ENCODE data around the gene FKBP5.

Gene FKBP5

DNA sequence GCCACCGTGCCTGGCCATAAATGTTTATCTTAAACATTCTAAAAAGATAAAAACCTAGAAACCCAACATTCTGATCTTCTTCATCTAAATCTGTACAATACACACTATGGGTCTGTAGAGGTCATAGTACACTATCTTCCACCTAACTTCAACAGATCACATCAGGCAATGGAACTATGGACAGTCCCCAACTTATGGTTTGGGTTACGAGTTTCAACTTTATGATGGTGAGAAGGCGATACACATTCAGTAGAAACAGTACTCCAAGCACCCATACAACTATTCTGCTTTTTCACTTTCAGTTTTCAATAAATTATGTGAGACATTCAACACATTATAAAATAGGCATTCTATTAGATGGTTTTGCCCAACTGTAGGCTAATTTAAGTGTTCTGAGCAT, 23.1 kb downstream of the FKBP5 start:
- no peak for DNase-seq (ENCODE audit: low read depth, low spot score)

DNA sequence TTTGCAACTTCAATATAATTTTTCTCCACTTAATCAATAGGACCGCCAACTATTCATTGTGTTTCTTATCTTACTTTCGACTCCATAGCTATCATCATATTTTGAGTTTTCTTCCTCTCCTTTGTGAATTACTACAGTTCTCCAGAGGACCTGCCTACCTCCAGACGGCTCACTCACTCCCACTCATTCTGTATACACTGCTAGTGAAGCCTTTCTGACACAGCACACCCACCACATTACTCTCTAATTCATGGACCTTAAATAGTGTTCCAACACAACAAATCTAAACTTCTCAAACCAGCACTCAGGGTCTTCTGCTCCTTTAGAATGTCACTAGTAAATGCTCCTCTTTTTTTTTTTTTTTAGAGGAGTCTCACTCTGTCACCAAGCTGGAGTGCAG, 23.8 kb downstream of the FKBP5 start:
- no peak for DNase-seq (ENCODE audit: low read depth, low spot score)

DNA sequence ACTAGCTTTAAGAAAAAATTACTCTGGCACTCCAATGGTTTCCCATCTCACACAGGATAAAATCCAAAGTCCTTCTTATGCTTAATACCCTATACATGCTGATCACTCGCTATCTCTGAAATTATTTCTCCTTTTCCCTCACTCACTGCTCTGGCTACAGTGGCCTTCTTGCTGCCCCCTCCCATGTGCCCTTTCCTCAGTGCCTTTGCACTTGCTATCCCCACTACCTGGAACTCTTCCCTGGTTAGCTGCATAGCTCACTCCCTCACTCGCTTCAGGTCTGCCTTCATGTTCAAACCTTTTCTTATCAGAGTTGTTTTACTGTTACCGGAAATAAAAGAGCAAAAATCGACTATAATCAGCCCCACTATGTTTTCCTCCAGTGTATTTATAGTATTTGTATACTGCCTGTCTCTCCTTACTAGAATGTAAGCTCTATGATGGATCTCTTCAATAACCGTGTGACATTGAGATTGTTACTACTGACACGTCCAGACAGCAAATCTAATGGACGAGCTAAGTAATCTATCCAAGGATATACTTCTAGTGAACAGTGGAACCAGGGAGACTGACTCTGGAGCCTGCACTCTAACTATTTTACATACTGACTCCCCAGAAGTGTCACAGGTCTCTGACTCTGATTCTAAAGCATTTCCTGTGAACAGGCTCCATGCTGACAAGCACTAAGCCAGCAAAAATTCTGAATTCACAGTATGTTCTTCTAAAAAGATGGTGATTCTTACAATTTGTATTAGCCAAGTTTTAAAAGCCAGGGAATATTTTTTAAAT, 25.1 kb downstream of the FKBP5 start:
- no peak for DNase-seq (ENCODE audit: low read depth, low spot score)

DNA sequence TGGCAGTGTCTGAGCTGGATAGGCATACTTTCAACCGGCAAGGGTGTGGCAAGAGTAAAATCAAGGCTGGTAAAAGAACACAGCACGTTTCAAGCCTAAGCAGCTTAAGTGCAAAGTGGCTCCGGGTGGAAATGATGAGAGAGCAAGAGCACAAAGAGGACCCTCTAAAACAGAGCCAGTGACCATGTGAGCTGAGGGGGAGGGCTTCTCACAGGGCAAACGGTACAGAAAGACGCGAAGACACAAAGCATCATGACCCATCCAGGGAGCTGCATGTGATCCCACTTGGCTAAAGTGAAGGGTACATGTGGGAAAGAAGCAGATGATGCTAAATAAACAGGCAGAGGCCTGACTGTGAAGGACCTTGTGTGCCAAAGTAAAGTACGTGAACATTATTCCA, 25.7 kb downstream of the FKBP5 start:
- peak; percentile 47 for DNase-seq (ENCODE audit: low read depth, low spot score)

DNA sequence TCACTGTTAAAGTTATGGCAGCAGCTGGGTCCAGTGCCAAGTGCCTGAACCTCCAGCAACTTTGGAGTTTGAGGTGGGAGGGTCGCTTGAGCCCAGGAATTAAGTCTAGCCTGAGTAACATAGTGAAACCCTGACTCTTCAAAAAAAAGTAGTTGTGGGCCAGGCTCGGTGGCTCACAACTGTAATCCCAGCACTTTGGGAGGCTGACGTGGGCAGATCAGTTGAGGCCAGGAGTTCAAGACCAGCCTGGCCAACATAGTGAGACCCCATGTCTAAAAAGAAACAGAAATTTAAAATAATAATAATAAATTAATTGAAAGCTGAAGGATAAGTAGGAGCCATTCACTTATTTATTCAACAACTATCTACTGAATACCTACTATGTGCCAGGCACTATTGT, 33.8 kb downstream of the FKBP5 start:
- no peak for DNase-seq (ENCODE audit: low read depth, low spot score)

DNA sequence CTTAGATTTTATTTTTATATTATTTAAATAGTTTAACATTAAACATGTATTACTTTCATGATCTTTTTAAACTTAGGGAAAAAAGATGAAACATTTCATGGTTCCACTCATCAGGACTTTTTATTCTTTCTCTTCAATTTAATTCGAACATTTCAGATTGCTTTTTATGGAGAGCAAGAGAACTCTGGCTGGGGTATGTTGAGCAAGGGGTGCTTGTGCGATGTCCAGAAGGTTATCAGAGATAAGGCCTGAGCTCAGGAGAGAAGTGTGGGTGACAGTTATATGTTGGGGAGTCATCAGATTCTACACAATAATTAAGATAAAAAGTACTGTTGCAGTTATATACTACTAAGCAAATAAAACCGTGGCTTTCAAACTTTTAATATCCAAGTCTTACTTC, 37.5 kb downstream of the FKBP5 start:
- DNase-seq (ENCODE audit: low read depth, low spot score), result no peak

DNA sequence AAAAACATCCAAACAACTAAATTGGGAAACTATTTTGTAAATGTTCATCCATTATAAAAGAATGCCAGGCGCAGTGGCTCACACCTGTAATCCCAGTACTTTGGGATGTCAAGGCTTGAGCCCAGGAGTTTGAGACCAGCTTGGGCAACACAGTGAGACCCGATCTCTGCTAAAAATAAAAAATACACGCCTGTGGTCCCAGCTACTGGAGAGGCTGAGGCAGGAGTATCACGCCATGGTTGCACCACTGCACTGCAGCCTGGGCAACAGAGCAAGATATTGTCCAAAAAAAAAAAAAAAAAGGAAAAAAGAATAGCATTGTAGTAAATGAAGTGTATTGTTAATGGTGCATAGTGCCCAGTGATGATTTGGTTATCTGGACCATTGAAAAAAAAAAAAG, 38.7 kb downstream of the FKBP5 start:
- no peak for DNase-seq (ENCODE audit: low read depth, low spot score)

DNA sequence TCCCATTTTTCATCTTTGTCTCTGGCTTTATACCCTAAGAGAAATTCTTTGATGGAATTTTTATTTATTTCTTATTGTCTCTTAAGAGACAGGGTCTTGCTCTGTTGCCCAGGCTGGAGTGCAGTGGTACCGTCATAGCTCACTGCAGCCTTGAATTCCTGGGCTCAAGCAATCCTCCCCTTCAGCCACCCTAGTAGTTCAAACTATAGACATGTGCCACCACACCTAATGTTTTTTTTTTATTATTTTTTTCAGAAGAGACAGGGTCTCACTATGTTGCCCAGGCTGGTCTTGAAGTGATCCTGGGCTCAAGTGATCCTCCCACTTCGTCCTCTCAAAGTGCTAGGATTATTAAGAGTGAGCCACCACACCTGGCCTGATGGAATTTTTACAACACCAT, 40.5 kb downstream of the FKBP5 start:
- DNase-seq (ENCODE audit: low read depth, low spot score), result no peak

DNA sequence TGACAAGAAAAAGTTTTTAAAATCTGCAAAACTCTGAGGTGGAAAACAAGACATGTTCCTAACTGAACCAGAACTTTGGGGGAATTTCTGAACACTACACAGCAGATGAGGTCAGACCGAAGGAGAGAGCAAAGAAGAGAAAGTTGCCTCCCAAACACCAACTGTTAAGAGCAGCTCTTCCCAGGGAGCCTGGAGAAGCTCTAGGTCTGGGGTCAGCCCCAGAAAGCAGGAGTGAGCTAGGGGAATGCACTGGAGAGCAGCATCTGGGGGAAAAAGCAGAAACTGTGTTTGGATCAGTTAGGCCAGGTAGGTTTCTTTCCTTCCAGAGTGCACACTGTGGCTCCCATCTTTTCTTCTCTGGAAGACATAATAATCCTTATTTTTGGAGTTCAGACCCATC, 41.3 kb downstream of the FKBP5 start:
- no peak for DNase-seq (ENCODE audit: low read depth, low spot score)

DNA sequence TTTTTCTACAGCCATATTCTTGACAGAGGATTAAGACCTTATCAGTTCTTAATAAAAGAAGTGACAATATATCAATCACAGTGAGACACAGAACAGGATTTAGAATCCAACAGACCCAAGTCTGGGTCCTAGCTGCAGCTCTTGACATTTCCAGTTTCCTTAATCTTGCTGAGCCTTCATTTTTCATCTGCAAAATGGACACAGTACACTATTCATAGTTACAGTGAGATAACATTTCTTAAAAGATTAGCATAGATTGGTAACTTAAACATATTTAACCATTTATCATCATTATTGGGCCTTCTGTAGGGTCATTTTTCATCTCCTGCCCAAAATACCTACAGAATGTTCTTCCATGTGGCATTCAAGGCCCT, 45.6 kb downstream of the FKBP5 start:
- no peak for DNase-seq (ENCODE audit: low read depth, low spot score)

DNA sequence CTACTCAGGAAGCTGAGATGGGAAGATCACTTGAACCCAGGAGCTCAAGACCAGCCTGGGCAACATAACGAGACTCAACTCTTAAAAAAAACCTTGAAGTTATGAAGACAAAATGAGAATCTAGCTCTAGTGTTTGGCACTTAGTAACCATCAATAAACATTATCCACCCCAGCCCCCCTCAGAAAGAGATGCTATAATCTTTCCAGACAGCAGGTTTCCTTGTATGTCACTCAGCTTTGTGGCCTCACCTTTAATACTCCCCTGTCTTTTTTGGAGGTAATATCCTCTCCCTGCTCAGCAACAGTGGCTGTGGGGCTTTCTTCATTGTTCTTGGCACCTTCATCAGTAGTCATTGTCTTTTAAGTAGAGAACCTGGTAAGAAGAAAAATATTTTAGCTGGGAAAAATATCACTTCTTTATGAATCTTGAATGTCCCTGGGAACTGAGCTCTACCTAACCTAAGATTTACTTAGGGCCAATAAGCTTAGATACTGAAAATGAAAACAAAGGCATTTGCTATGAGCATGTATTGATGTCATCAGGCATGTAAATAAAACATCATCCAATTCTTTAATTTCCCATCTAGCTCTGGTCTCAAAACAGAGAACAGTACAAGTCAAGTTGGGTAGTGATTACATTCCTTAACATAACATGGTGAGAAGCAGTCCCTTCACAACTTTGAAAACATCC, 46.1 kb downstream of the FKBP5 start:
- no peak for DNase-seq (ENCODE audit: low read depth, low spot score)

DNA sequence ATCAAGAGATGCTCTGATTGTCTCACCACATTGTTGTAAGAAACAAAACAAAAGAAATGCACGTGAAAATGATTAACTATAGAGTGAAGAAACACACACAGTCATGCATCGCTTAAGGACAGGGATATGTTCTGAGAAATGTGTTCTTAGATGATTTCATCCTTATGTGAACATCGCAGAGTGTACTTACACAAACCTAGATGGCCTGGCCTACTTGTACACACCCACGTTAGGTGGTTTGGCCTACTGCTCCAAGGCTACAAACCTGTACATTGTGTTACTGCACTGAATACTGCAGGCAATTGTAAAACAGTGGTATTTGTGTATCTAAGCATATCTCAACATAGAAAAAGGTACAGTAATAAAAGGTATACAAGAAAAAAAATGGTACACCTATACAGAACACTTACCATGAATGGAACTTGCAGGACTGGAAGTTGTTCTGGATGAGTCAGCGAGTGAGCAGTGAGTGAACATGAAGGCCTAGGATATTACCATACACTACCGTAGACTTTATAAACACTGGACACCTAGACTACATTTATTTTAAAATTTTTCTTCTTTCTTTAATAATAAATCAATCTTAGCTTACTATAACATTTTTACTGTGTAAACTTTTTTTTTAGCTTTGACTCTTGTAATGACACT, 48.6 kb downstream of the FKBP5 start:
- no peak for DNase-seq (ENCODE audit: low read depth, low spot score)

DNA sequence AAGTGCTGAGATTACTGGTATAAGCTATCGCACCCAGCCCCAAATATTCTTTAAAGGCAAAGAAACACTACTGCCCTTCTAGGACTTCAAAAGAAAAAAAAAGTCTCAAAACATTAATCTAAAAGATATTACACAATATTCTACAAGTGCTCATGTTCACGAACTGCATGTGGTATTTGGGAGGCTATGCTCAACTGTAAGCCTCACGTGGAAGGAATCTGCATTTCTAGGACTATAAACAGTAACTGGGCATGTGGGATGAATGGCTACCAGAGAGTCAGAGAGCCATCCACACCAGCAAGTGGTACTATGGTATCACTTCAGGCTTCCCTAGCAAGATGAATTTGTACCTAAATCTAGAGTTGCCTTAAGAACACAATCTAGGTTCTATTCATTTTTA, 50.0 kb downstream of the FKBP5 start:
- DNase-seq (ENCODE audit: low read depth, low spot score), result no peak

DNA sequence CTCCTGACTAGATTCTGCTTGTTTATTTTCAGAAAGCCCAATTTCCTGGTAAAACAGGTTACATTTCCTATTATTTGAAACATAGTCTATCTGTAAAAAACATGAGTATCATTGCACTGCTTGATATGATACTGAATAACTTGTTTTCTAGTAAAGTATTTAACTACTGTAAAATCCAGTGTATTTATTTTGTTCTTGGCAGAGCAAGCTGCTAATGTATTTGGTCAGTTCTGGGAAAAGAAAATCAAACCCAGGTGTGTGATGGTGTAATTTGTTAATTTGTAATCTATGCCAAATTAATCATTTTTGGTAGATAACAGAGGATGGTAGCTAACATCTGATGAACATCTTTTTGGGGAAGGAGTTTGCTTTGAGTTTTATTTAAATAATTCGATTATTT, 50.8 kb downstream of the FKBP5 start:
- no peak for DNase-seq (ENCODE audit: low read depth, low spot score)

DNA sequence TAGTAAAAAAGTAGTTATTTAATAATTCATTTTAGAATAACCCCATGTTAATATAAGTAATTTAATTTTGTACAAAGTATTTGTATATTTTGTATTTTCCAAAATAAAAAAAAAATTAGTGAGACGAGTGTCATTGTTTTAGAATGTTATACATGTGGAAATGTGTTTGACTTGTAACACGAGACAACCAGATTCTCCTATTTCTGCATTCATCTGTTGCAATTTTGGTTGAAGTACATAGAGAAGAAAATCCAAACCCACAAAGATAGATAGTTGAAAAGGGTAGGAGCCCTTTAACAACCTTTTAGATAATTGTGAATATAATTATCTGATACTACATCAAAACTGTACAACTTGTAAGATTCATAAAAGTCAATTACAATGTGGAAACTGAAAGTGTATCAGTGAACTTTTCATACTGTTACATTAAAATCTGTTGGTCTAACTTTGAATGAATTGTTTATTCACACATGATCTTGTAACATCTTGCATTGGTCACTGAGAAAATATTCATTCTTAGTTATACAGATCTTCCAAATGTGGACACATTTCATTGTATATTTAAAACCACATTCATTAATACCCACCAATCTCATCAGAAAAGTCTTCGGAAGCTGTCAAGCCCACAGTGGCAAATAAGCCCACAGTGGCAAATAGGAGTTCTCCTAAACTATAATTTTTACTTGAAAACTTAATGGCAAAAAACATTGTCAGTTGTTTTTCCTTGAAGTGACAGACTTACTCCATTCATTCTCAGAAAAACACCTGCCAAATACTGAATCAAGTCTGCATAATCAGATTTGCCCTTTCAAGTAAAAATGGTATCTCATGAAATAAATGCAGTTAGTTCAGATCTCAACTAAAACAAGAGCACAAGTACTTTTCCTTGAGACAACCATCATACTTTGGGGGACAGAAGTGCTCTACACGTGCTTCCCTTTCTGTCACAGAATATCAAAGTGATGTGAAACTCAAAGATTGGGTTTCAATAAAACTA, 52.8 kb downstream of the FKBP5 start:
- DNase-seq (ENCODE audit: low read depth, low spot score), result no peak

DNA sequence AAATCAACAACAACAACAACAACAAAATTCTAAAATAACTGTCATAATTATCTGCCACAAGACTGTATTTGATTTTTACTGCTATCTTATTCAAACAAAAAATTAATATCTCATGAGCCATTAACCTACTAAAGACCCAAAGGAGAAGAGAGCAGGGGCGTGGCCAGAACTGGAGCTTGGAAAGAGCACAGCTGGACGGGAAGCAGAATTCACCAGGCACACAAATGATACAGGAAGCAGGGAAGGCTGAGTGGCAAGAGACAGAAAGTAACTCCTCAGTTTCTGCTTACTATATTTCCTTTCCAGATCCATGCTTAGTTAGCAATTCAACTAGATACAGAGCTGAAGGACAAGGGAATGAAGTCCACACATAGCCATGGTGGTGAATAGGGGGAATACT, 54.4 kb downstream of the FKBP5 start:
- no peak for DNase-seq (ENCODE audit: low read depth, low spot score)

DNA sequence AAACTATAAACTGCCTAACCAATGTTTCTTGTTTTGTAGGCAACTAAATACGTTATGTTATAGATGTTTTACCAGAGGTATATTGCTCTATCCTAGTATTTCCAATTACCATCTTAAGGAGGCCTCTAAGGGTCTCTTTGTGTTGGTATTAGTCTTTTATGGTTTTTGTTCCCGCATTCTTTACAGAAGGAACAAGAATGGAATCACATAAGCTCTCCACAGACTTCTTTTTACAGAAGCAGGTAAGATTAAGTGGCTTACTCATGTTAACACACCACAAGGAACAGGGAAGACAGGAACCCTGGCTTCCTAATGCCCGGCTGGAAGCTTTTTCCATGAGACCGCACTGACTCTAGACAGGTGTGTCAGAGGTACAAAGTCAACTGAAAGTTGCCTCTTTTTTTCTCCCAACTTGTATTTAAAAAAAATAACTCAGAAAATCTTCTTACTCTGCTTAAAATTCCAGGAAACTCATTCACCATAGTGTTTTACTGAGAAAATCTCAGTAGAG, 55.1 kb downstream of the FKBP5 start:
- DNase-seq (ENCODE audit: low read depth, low spot score), result no peak

DNA sequence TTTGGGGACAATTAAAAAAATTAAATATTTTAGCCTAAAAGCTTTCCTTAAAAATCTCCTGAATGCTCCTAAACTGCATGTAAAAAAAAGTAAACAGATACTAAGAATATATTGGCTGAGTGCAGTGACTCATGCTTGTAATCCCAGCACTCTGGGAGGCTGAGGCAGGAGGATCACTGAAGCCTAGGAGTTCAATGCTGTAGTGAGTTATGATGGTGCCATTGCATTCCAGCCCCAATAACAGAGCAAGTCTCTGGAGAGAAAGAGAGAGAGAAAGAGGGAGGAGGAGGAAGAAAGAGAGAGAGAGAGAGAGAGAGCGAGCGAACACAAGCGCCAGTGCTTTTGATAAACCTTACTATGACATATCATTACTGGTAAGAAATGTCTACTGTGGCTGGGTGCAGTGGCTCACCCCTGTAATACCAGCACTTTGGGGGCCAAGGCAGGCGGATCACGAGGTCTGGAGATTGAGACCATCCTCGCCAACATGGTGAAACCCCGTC, 58.8 kb downstream of the FKBP5 start:
- no peak for DNase-seq (ENCODE audit: low read depth, low spot score)

DNA sequence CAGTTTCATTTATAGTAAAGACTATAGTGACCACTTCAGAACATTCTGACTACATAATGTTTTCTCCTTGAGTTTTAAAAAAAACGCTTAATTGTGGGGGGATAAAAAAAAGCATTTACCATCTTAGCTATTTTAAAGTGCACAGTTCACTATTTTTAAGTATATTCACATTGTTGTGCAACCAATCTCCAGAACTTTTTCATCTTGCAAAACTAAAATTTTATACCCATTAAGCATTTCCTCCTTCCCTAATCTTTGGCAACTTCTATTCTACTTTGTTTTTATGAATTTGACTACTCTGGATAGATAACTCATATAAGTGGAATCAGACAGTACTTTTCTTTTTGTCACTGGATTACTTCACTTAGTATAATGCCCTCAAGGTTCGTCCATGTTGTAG, 62.3 kb downstream of the FKBP5 start:
- no peak for DNase-seq (ENCODE audit: low read depth, low spot score)

DNA sequence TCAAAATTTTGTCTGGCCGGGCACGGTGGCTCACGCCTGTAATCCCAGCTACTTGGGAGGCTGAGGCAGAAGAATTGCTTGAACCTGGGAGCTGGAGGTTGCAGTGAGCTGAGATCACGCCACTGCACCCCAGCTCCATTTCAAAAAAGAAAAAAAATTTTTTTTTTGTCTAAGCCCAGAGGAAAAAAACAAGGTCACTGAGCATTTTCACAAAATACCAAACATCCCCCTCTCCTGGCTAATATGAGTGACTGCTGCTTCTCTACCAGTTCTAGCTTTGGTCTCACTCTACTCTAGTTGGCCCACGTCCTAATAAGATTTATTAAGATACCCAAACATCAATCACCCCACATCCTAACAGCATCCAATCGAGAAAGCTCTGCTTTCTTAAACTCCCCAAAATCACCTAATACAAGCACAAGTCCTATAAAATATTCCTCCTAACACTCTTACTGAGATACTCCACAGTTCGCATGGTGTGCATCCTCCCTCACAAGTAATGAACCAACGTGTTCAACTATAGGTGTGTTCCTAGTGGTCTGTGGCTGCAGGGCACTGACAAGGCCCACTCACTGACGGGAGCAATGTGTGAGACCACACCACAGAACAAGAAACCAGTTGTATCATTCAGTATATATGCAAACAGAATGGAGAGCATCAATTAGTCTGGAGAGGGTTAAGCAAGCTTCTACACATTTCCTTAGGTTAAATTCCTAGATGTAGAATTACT, 64.2 kb downstream of the FKBP5 start:
- no peak for DNase-seq (ENCODE audit: low read depth, low spot score)

DNA sequence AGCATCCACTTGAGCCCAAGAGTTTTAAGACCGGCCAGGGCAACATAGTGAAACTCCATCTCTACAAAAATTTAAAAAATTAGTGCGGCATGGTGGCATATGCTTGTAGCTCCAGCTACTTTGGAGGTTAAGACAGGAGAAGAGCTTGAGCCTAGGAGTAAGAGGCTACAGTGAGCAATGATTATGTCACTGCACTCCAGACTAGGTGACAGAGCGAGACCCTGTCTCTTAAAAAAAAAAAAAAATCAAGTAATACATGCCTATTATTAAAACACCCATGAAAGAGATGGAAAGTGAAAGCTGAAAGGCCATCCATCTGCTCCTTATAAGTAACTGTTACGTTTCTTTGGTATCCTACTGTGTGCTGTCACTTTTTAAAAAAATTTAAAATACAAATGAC, 66.4 kb downstream of the FKBP5 start:
- no peak for DNase-seq (ENCODE audit: low read depth, low spot score)

Data from brain pericyte (primary cell).